Left ventricle myocardium inferior (tissue), 1 donor: ENCODE data around the gene COA1. TPM values are rescaled to one million over a fixed set of nuclear protein-coding genes. Genes with fewer than 3 reads are reported as not detected.
A peak's percentile ranks its signal among the peaks of the same experiment; 100 is the strongest.

Experiments
- DNase-seq: peaks from one replicate; pipeline ENCODE4 v3.0.0-alpha.2; 2020
- H3K27ac ChIP-seq: fragments of 200-600 bp; replicated peaks from 2 replicates; pipeline ENCODE4 v1.8.0; 2021
- H3K27me3 ChIP-seq: fragments of 200-600 bp; 2 replicates; pipeline ENCODE4 v1.8.0; 2021; ENCODE audit warnings: low read depth
- H3K36me3 ChIP-seq: fragments of 200-600 bp; 2 replicates; pipeline ENCODE4 v1.8.0; 2021
- H3K4me1 ChIP-seq: fragments of 200-600 bp; 2 replicates; pipeline ENCODE4 v1.8.0; 2021
- H3K4me3 ChIP-seq: fragments of 200-600 bp; 2 replicates; pipeline ENCODE4 v1.8.0; 2021; ENCODE audit warnings: mild to moderate bottlenecking, moderate library complexity
- H3K9me3 ChIP-seq: fragments of 200-600 bp; replicated peaks from 2 replicates; pipeline ENCODE4 v1.8.0; 2021
- intact Hi-C: fragments of 100-400 bp; cut with micrococcal nuclease; formaldehyde crosslinking; loops from one replicate; pipeline ENCODE4 v1.11.0; 2022
- total RNA-seq: library from RNA; stranded (reverse); fragmentation: NEBNext Ultra II Directional; extraction: Animal tissue kit (Norgen Biotek cat#: 25700); gene quantifications from one replicate; pipeline ENCODE4 v1.2.1, GENCODE V29; 2021
- TF ChIP-seq, protein P1 (sequence below): fragments of 200-600 bp; IDR thresholded peaks from 2 replicates; pipeline ENCODE4 v1.8.0; 2021; ENCODE audit warnings: antibody characterized with exemption, mild to moderate bottlenecking, borderline replicate concordance
- donor health status: DM: no; HTN: yes; CAD: no; lungs with severe emphysema.

The COA1 gene
- total RNA-seq, 1 donor from 2014 or later, result 76.5 TPM

GRCh38 chr7:43636093-43636492, 93.2 kb downstream of the COA1 start:
- TF ChIP-seq, protein P1, sequence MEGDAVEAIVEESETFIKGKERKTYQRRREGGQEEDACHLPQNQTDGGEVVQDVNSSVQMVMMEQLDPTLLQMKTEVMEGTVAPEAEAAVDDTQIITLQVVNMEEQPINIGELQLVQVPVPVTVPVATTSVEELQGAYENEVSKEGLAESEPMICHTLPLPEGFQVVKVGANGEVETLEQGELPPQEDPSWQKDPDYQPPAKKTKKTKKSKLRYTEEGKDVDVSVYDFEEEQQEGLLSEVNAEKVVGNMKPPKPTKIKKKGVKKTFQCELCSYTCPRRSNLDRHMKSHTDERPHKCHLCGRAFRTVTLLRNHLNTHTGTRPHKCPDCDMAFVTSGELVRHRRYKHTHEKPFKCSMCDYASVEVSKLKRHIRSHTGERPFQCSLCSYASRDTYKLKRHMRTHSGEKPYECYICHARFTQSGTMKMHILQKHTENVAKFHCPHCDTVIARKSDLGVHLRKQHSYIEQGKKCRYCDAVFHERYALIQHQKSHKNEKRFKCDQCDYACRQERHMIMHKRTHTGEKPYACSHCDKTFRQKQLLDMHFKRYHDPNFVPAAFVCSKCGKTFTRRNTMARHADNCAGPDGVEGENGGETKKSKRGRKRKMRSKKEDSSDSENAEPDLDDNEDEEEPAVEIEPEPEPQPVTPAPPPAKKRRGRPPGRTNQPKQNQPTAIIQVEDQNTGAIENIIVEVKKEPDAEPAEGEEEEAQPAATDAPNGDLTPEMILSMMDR, result no peak
- Histone ChIP-seq H3K27me3 (no peaks in the 10 kb centered on the region), H3K4me3 (no peak overlapping the region), H3K36me3 (peaks cover 70% of the 10 kb centered on the region), H3K4me1 (peaks cover 36% of the 10 kb centered on the region), H3K27ac (peak overlapping the region; percentile 12), H3K9me3 (no peaks in the 10 kb centered on the region)
- DNase-seq, result no peak
- intact Hi-C loops, result no loop called here

GRCh38 chr7:43634384-43634783, 94.9 kb downstream of the COA1 start:
- H3K27me3 ChIP-seq, result no peaks in the 10 kb centered on the region
- intact Hi-C loops, result no loop called here
- peaks cover 20% of the 10 kb centered on the region for H3K4me1 ChIP-seq
- no peak overlapping the region for H3K27ac ChIP-seq
- peaks cover 78% of the 10 kb centered on the region for H3K36me3 ChIP-seq
- no peaks in the 10 kb centered on the region for H3K9me3 ChIP-seq
- DNase-seq, result no peak
- H3K4me3 ChIP-seq, result no peak overlapping the region
- TF ChIP-seq, protein P1, result no peak

- DNase-seq, result no peak
- Histone ChIP-seq H3K9me3 (no peaks in the 10 kb centered on the region), H3K27ac (no peak overlapping the region), H3K4me3 (no peak overlapping the region), H3K36me3 (peaks cover 72% of the 10 kb centered on the region), H3K4me1 (peaks cover 16% of the 10 kb centered on the region), H3K27me3 (no peaks in the 10 kb centered on the region)
- intact Hi-C loops, result no loop called here
- TF ChIP-seq, protein P1, result no peak
Observed at GRCh38 chr7:43632746-43633145, 96.6 kb downstream of the COA1 start.

DNA sequence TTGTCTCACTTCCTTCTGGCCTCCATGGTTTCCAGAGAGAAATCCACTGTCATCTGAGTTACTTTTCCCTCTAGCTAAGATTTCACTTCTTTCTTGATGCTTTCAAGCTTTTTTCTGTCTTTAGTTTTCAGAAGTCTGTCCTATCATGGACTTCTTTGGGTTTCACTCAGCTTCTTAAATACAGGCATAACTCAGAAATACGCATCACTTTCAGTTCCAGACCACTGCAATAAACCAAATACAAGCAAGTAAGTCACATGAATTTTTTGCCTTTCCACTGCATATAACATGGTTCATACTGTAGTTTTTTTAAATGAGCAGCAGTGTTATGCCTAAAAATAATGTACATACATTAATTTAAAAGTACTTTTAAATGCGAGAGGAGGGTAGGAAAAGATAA, 97.8 kb downstream of the COA1 start:
- Histone ChIP-seq H3K9me3 (no peaks in the 10 kb centered on the region), H3K36me3 (peaks cover 60% of the 10 kb centered on the region), H3K4me1 (peaks cover 18% of the 10 kb centered on the region), H3K4me3 (no peak overlapping the region), H3K27ac (no peak overlapping the region), H3K27me3 (no peaks in the 10 kb centered on the region)
- intact Hi-C loops, result no loop called here
- DNase-seq, result no peak
- TF ChIP-seq, protein P1, result no peak

GRCh38 chr7:43630482-43630881, 98.8 kb downstream of the COA1 start:
- TF ChIP-seq, protein P1, result no peak
- Histone ChIP-seq H3K4me1 (peaks cover 18% of the 10 kb centered on the region), H3K9me3 (no peaks in the 10 kb centered on the region), H3K36me3 (peaks cover 51% of the 10 kb centered on the region), H3K4me3 (no peak overlapping the region), H3K27me3 (no peaks in the 10 kb centered on the region), H3K27ac (no peak overlapping the region)
- DNase-seq, result no peak
- intact Hi-C loops, result no loop called here

- Histone ChIP-seq H3K27me3 (no peaks in the 10 kb centered on the region), H3K36me3 (peaks cover 51% of the 10 kb centered on the region), H3K9me3 (no peaks in the 10 kb centered on the region), H3K4me3 (no peak overlapping the region), H3K27ac (no peak overlapping the region), H3K4me1 (peaks cover 24% of the 10 kb centered on the region)
- intact Hi-C loops, result no loop called here
- DNase-seq, result no peak
- TF ChIP-seq, protein P1, result no peak
Observed at GRCh38 chr7:43629857-43630256, 99.5 kb downstream of the COA1 start.
